Measurements from ENCODE around the gene HOXA13.

DNA sequence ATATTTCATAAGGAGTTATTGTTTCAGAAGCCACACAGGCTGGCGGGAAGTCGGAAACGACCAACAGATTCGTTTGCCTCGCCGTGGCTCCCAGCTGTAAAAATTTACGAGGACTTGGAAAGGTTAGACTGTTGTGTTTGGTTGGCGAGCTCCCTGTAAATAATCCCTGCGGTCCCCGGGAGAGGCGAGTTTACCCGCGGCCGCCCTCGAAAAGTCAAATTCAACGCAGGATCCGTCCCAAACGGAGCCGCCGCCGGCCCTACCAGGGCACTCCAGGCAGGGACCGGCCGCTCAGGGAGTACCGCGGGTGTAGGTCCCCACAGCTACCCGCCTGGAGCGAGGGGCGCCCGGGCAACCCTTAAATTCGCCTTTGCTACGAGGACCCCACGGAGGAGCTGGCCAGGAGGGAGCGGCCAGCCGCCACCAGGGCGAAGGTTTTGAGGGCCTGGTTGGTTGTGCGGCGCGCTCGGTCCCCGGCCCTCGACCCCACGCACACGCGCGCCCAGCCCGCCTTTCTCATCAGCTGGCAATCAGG, 33.8 kb downstream of the HOXA13 start:
- no peak for TF ChIP-seq ZNF174 (tag by site-specific recombination; IDR thresholded peaks at IDR 0.05)
- TF ChIP-seq ZNF24 (tag by site-specific recombination; IDR thresholded peaks at IDR 0.05) = no peak
- TF ChIP-seq, protein P1, sequence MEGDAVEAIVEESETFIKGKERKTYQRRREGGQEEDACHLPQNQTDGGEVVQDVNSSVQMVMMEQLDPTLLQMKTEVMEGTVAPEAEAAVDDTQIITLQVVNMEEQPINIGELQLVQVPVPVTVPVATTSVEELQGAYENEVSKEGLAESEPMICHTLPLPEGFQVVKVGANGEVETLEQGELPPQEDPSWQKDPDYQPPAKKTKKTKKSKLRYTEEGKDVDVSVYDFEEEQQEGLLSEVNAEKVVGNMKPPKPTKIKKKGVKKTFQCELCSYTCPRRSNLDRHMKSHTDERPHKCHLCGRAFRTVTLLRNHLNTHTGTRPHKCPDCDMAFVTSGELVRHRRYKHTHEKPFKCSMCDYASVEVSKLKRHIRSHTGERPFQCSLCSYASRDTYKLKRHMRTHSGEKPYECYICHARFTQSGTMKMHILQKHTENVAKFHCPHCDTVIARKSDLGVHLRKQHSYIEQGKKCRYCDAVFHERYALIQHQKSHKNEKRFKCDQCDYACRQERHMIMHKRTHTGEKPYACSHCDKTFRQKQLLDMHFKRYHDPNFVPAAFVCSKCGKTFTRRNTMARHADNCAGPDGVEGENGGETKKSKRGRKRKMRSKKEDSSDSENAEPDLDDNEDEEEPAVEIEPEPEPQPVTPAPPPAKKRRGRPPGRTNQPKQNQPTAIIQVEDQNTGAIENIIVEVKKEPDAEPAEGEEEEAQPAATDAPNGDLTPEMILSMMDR (tag by site-specific recombination; IDR thresholded peaks at IDR 0.05) = 0 out of 2 replicates have a peak, but pooled peaks have one; percentile 9
- TF ChIP-seq, protein P2, sequence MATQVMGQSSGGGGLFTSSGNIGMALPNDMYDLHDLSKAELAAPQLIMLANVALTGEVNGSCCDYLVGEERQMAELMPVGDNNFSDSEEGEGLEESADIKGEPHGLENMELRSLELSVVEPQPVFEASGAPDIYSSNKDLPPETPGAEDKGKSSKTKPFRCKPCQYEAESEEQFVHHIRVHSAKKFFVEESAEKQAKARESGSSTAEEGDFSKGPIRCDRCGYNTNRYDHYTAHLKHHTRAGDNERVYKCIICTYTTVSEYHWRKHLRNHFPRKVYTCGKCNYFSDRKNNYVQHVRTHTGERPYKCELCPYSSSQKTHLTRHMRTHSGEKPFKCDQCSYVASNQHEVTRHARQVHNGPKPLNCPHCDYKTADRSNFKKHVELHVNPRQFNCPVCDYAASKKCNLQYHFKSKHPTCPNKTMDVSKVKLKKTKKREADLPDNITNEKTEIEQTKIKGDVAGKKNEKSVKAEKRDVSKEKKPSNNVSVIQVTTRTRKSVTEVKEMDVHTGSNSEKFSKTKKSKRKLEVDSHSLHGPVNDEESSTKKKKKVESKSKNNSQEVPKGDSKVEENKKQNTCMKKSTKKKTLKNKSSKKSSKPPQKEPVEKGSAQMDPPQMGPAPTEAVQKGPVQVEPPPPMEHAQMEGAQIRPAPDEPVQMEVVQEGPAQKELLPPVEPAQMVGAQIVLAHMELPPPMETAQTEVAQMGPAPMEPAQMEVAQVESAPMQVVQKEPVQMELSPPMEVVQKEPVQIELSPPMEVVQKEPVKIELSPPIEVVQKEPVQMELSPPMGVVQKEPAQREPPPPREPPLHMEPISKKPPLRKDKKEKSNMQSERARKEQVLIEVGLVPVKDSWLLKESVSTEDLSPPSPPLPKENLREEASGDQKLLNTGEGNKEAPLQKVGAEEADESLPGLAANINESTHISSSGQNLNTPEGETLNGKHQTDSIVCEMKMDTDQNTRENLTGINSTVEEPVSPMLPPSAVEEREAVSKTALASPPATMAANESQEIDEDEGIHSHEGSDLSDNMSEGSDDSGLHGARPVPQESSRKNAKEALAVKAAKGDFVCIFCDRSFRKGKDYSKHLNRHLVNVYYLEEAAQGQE (tag by site-specific recombination; IDR thresholded peaks at IDR 0.05) = no peak; the same call in 1 of the 2 replicates
- TF ChIP-seq, protein P3, sequence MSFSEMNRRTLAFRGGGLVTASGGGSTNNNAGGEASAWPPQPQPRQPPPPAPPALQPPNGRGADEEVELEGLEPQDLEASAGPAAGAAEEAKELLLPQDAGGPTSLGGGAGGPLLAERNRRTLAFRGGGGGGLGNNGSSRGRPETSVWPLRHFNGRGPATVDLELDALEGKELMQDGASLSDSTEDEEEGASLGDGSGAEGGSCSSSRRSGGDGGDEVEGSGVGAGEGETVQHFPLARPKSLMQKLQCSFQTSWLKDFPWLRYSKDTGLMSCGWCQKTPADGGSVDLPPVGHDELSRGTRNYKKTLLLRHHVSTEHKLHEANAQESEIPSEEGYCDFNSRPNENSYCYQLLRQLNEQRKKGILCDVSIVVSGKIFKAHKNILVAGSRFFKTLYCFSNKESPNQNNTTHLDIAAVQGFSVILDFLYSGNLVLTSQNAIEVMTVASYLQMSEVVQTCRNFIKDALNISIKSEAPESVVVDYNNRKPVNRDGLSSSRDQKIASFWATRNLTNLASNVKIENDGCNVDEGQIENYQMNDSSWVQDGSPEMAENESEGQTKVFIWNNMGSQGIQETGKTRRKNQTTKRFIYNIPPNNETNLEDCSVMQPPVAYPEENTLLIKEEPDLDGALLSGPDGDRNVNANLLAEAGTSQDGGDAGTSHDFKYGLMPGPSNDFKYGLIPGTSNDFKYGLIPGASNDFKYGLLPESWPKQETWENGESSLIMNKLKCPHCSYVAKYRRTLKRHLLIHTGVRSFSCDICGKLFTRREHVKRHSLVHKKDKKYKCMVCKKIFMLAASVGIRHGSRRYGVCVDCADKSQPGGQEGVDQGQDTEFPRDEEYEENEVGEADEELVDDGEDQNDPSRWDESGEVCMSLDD (tag by site-specific recombination; IDR thresholded peaks at IDR 0.05) = peak; percentile 17; the same call in 1 of the 2 replicates
- no peak for TF ChIP-seq ZNF394 (tag by site-specific recombination; IDR thresholded peaks at IDR 0.05; ENCODE audit: borderline replicate concordance)
